ENCODE data around the gene DGCR8. TPM values are rescaled to one million over a fixed set of nuclear protein-coding genes. Genes with fewer than 3 reads are reported as not detected.

Gene DGCR8
- polyA plus RNA-seq, 10 donors = 29.1 to 47.4 (median 38.7) TPM

DNA sequence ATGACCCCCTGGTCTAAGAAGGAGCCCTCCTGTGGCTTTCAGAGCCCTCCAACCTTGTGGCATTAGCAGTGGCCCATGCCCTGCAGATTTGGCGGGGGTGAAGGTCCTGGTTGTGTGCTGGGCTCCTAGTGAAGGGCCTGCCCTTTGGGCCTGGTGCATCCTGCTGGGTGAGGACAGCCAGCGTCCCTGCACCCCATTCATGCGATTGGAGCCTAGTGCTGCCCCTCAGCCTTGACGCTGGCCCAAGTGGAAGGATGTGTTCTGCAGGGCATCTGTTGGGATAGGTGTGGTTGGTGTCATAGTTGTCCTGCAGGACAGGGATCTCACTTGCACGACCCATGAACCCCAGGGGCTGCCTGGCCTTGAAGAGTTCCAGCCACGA, 28.1 kb upstream of the DGCR8 start:
- no peak for DNase-seq

DNA sequence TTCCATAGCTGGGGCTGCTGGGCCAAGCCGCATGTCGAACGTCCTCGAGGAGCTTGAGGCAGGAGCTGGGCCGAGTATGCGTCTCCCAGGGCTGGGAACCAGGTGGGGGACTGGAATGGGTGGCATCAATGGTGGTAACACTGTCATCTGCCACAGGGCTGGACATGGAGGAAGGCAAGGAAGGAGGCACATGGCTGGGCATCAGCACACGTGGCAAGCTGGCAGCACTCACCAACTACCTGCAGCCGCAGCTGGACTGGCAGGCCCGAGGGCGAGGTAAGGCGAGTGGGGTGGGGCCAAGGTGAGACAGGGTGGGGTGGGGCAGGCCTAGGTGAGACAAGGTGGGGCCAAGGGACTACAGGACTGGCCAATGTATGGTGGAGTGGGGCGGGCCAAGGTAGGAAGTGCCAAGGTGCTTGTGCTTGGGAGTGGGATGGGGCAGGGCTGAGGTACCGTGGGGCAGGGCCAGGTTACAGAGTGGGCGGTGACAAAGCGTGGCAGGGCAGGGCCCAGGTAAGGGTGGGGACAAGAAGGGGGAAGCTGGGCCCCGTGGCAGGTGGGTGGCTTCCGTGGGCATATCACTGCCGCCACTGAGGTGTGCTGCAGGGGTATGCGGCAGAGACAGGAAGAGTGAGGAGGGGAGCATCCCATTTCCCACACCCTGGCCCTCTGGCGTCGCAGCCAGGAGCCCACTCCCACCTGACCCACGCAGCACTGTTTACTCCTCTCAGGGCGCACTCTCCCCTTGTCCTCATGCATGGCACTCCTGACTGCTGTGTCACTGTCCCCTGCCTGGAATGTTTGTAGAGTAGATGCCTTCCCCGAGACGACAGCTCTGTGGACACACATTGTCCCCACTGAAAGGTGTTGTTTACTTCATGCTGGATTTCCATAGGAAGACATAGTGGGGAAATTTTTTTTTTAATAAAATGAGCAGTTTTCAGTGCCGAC, 27.5 kb upstream of the DGCR8 start:
- DNase-seq = no peak

DNA sequence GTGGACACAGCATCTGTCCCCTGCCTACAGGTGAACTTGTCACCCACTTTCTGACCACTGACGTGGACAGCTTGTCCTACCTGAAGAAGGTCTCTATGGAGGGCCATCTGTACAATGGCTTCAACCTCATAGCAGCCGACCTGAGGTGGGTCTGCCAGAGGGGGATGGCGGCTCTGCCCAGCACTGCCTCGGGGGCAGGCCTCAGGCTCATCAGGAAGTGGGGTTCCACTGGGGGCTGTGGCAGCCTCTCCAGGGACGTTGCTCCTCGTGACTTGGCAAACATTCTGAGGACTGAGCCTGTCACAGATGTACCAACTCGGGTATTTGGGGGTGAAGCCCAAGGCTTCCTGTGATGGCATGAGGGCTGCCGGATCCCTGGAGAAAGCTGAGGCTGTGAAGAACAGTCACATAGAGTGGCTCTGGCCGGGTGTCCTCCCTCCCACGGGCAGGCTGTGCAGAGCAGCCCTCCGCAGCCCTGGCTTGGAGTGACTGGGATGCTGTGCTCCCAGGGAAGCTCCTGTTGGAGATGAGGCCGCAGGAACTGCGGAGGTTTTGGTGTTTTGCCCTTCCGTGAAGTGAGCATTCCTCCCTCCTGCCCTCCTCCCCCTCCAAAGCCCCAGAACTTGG, 26.5 kb upstream of the DGCR8 start:
- no peak for DNase-seq

DNA sequence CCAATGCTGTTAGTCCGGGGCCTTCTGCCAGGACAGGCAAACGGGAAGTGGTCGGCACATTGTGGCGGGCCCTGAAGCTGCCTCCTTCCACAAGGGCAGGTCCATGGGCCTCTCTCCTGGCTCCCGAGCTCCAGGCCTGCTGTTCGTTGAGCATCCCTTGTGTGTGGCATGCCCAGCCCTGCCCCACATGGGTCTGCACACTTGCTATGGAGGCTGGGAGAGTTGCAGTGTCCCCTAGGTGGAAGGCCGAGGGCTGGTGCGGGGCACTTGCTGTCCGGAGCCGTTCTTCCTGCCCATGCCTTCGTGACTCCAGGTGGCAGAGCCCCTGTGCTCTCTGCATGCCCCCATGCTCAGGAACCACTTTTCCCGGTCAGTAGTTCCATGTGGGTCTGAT, 26.0 kb upstream of the DGCR8 start:
- DNase-seq = no peak

DNA sequence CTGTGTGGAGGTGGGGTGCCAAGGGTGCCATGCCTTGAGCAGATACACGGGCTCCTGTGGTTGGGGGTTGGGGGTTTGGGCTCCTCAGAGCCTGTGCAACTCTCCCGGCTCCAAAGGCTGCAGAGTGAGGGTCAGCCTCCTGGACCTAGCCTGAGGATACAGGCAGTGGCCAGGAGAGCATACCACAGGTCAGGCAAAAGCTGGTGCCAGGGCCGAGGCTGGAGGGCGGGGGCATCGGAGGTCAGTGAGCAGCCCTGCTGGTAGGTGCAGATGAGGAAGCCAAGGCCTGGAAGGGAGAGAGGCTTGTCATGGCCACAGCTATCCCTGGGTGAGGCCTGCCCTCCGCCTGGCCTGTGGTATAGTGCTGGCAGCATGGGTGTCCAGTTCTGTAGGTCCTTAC, 25.6 kb upstream of the DGCR8 start:
- DNase-seq = no peak

DNA sequence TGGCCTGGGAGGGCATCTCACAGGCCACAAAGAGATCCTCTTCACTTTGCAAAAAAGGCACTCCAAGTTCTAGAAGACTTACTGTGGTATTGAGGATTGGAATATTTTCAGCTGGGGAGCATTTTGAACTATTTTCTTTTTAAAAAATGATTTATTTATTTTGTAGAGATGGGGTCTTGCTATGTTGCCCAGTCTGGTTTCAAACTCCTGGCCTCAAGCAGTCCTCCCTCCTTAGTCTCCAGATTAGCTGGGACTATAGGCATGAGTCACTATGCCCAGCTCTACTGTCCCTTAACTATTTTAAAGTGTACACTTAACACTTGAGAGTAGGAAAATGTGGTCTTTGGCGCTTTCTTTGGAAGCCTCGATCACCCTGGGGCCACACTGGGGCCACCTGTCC, 24.9 kb upstream of the DGCR8 start:
- DNase-seq = no peak

DNA sequence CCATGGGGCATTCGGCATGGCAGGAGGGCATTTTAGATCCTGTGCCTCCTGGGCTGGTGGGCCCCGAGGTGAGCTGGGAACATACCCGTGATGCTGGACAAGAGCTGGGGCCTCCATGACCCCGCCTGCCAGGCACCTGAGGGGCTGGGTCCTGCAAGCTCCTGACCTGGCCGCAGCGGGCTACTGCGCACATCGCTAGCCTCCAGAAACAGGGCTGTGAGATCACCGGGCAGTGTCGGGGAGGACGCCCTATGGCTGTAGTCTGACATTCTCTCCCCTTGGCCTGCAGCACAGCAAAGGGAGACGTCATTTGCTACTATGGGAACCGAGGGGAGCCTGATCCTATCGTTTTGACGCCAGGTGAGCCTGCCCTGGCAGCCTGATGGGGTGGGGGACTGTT, 24.4 kb upstream of the DGCR8 start:
- no peak for DNase-seq

DNA sequence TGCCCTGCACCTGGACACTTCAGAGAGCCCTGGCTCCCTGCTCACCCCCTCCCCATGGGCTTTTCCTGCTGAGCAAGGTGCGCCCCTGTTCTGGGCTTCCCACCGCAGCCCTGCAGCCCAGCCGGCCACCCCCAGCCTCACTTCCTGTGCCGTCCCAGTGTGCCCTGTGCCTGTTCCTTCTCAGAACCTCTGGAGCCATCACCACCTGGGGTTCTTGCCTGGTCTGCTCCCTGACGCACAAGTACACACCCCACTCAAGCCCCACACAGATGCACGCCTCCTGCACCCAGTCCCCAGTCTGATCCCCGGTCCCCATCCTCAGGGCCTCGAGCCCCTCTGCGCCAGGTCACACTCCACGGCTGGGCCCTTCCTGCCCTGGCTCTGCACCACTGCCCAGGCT, 23.9 kb upstream of the DGCR8 start:
- DNase-seq = no peak

DNA sequence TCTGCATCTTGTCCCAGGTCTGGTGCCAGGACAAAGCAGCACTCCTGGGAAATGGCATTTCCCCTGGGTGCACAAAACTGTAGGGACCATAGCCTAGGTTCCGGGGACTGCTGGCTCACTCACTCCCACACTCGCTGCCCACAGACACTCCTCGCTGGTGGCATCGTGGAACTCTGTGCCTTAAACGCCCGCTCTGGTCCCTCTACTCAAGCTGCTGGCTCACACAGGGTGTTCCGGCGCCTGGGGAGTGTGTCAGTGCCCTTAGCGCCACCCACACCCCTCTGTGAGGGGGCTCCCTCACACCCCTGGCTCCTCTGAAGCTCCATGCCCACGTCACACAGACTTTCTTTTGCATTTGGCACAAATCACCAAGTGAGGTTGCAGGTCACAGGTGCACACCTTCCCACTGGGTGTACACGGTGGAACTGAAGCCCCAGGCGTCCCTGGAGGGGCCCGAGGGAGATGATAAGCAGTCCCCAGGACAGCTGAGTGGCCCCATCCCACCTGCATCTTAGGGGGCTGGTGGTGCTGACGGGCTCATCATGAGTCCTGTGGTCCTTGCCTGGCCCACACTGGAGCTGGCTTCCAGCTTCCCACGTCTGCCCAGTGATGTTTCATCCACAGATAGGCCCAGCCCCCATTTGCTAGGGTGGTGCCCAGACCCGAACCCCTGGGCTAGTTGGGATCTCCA, 23.2 kb upstream of the DGCR8 start:
- DNase-seq = no peak

DNA sequence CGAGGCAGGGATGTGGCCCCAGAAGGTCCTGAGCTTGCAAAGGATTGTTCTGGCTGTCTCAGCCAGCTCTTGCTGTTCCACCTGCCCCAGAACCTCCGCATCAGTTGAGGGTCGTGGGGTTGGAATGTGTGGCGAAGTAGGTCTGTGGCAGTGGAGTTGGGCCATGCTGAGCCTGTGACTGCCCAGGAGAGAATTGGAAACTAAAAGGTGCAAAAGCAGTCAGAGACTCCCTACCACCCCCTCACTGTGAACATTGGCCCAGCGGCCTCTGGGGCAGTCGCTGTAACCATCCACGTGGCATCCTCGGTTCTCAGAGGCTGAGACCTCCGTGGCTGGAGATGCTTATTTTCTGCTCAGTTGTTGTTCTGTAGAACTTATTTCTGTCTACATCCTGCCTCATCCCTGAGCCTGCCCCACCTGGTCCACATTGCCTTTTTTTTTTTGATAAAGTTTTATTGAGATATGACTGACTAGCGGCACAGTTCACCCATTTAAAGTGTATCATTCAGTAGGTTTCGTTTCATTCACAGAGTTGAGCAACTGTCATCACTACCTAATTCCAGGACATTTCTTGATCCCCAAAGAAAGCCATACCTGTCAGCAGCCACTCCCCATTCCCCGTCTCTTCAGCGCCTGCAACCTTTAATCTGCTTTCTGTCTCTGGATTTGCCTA, 22.3 kb upstream of the DGCR8 start:
- no peak for DNase-seq

DNA sequence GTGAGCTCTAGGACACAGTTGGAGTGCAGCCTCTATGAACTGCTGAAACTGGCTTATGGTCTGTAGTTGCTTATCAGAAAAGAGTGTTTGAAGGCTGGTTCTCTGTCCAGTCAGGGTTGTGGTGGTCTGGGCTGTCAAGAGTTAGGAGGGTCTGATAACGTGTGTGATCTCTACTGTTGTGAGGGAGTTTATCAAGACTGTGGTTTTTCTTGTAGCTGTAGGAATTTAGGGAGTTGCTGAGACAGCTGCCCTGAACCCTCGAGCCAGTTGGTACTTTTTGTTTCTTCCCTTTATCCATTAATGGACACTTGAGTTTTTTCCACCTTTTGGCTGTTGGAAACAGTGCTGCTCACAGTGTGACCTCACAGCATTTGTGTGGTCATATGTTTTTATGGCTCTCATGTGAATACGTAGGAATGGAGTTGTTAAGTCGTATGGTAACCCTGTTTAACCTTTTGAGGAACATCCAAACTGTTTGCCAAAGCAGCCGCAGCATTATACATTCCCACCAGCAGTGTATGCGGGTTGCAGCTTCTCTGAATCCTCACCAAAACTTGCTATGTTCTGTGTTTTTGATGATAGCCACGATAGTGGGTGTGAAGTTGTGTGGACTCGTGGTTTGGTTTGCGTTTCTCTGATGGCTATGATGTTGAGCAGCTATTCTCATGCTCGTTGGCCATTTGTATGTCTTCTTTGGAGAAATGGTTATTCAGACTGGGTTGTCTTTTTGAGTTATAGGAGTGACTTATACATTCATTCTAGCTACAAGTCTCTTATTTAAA, 20.9 kb upstream of the DGCR8 start:
- no peak for DNase-seq

DNA sequence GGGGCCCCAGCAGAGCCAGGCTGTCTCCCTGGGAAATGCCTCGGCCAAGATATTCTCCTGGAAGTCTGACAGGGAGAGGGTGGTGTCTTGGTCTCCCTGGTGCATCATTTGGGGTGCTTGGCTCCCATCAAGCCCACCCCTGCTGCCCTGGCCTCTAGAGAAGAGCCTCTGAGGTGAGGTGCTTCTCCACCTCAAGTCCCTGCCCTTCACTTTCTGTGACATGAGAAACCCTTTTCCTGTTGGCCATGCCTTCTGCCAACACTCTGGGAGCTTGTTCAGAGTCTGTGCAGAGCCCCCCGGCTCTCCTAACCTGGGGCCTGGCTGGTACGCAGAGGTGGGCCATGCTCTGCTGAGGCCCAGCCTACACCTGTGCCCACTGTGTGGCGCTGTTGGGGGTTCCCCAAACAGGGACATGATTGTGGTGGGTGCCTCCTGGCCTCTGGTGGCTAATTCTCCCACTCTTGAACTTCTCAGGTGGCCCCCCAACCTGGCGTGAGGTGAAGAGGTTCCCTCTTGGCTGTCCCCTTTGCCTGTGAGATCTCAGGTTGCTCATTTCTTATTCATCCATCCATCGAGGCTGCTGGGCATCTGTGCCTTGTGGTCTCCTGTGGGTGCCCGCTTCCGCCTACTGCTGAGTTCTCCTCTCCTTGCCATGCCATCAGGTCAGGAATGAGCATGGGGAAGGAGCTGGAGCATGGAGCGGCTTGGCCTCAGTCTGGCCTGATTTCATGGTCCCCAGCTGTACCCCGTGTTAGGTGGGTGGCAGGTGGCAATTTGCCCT, 19.2 kb upstream of the DGCR8 start:
- no peak for DNase-seq

DNA sequence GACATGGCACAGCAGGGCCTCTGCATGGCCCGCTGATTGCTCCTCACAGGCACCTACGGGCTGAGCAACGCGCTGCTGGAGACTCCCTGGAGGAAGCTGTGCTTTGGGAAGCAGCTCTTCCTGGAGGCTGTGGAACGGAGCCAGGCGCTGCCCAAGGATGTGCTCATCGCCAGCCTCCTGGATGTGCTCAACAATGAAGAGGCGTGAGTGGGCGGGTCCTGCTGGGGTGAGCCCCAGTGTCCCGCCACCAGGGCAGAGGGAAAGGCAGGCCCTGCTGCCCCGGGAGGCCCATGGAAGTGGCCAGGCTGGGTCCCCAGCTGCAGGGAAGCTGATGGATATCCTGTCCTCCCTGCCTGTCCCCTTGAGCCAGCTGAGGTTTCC, 18.6 kb upstream of the DGCR8 start:
- peak in 1 of 3 donors; percentile 11 for DNase-seq

DNA sequence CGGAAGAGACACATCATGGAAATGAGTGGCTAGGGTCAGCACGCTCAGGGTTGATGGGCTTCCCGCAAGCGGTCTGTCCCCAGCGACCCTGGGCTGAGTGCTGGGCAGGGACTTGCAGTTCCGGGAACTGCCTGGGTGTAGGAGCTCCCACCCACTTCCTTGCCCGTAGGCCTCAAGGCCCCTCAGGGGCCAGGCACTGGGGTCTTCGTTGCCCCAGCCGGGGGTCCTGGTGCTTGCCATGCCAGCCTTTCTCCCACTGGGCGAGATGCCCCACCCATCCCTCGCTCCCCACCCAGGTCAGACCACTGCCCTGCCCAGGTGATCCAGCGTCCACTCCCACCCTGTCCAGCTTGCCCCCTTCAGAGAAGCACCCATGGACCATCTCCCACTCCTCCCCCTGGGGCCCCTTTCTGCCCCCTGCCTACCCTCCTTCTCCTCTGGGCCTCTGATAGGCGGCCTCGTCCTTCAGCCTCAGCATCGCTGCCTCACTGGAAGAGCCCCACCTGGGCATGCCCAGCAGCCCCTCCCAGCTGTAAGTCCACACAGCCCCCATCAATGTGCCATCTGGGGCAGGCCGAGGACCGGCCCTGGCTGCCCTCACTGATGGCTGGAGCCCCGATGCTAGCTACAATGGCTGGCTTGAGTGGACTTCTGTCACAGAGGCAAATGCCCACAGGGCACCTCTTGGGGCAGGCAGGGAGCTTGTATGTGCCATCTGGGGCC, 17.8 kb upstream of the DGCR8 start:
- no peak for DNase-seq

DNA sequence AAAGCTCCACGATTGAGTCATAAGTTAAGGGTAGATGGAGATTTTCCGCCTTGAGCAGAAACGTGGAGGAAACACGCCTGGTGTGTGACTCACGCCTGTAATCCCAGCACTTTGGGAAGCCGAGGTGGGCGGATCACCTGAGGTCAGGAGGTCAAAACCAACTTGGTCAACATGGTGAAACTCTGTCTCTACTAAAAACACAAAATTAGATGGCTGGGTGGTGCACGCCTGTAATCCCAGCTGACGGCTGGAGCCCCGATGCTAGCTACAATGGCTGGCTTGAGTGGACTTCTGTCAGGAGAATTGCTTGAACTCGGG, 17.3 kb upstream of the DGCR8 start:
- no peak for DNase-seq

DNA sequence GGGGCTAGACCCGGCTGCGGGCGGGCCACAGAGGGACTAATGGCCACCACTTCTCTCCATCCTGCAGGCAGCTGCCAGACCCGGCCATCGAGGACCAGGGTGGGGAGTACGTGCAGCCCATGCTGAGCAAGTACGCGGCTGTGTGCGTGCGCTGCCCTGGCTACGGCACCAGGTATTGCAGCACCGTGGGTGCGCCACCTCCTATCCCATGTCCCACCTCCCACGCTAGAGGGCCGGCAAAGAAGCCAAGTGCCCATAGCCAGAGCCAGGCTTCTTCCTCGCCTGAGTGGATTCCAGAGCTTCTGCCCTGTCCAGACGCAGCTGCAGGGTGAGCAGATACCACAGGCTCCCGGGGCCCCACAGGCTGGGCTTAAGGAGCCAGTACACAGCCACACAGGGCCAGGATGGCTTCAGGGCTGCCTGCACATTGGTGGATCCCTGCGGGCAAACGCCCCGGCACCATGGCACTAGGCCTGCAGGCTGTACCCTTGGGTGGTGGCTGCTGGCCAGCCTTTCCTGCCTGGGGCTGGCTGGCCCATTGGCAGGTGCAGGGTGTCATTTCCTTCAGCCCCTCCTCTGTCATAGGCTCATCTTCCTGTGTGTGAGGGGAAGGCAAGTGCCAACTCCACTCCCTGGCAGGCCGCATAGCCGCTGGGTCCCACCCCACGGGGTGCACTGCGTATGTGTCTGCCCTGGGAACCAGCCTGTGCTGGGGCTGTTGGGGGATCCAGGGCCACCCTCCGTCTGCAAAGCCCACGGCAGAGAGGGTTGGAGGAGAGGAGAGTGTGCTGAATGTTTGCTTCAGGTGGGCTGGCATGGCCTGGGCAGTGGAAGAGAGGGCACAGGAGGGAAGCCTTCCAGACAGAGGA, 16.5 kb upstream of the DGCR8 start:
- DNase-seq = no peak

DNA sequence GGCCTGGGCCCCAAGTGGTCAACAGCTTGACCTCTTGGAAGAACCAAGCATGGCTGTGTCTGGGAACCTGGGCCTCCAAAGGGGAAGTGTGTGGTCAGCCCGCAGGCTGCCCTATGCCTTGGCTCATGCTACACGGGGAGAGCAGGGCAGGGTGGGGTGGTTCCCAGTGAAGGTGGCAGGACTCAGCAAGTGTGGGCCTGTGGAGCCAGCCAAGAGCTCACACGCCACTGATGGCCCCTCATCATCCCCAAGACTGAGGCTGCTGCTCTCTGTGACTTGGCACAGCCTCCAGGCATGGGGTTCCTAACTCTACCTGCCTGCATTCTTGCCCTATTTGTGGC, 15.9 kb upstream of the DGCR8 start:
- DNase-seq = no peak

DNA sequence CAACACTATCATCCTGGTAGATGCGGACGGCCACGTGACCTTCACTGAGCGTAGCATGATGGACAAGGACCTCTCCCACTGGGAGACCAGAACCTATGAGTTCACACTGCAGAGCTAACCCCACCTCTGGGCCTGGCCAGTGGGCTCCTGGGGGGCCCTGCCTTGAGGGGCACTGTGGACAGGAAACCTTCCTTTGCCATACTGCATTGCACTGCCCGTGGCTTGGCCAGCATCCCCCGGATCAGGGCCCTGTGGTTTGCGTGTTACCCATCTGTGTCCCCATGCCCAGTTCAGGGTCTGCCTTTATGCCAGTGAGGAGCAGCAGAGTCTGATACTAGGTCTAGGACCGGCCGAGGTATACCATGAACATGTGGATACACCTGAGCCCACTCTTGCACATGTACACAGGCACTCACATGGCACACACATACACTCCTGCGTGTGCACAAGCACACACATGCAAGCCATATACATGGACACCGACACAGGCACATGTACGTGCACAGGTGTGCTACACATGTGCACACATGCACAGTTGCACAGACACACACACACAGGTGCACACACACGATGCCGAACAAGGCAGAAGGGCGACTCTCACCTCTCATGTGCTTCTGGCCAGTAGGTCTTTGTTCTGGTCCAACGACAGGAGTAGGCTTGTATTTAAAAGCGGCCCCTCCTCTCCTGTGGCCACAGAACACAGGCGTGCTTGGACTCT, 15.3 kb upstream of the DGCR8 start:
- DNase-seq = no peak

All from muscle of back (tissue), 11 donors.